HEK293 (cell line): ENCODE data around the gene DUSP22.

Source experiments
- CTCF ChIP-seq: fragments of 450-650 bp; formaldehyde crosslinking; IDR thresholded peaks from 2 replicates; pipeline ENCODE4 v1.5.1; 2016; ENCODE audit warnings: missing biosample characterization, missing genetic modification characterization
- TCF7L2 ChIP-seq: IDR thresholded peaks from 2 replicates; pipeline ENCODE4 v1.6.1; 2011; ENCODE audit warnings: low read depth, mild to moderate bottlenecking, inconsistent platforms, low read length, moderate library complexity, borderline replicate concordance
- ZNF221 ChIP-seq: fragments of 450-650 bp; formaldehyde crosslinking; IDR thresholded peaks from 2 replicates; pipeline ENCODE4 v1.5.1; 2017; ENCODE audit warnings: missing biosample characterization, missing genetic modification characterization, borderline replicate concordance
- ZNF274 ChIP-seq, 2 experiments: fragments of 200-500 bp in 1 of 2; fragments of 450-650 bp in 1 of 2; sonication (Bioruptor generic) in 1 of 2; formaldehyde crosslinking in 1 of 2; IDR thresholded peaks; 2 replicates each; pipeline versions ENCODE4 v1.5.1 to v1.6.1; 2014 to 2016; ENCODE audit warnings: borderline replicate concordance in 1 of 2, inconsistent platforms in 1 of 2, low read length in 1 of 2, missing biosample characterization in 1 of 2, missing genetic modification characterization in 1 of 2
- ZNF544 ChIP-seq: fragments of 450-650 bp; formaldehyde crosslinking; IDR thresholded peaks from 2 replicates; pipeline ENCODE4 v1.5.0; 2017; ENCODE audit warnings: missing biosample characterization, missing genetic modification characterization
- ZNF629 ChIP-seq: fragments of 450-650 bp; formaldehyde crosslinking; IDR thresholded peaks from 2 replicates; pipeline ENCODE4 v1.5.1; 2017; ENCODE audit warnings: missing biosample characterization, missing genetic modification characterization
- ZNF792 ChIP-seq: fragments of 450-650 bp; formaldehyde crosslinking; IDR thresholded peaks from 2 replicates; pipeline ENCODE4 v1.5.1; 2016; ENCODE audit warnings: missing biosample characterization, missing genetic modification characterization
- ZSCAN5A ChIP-seq: fragments of 450-650 bp; formaldehyde crosslinking; IDR thresholded peaks from 2 replicates; pipeline ENCODE4 v1.5.1; 2016; ENCODE audit warnings: missing biosample characterization, missing genetic modification characterization

GRCh38 chr6:321536-322258 lies 29.4 kb downstream of the DUSP22 start:
- TF ChIP-seq ZNF629, result no peak
- TF ChIP-seq CTCF (tag by site-specific recombination), result no peak
- TF ChIP-seq ZNF221 (tag by site-specific recombination), result no peak
- no peak for TF ChIP-seq ZNF274 (IDR thresholded peaks at IDR 0.05; ENCODE audit: low read length)
- no peak for TF ChIP-seq ZNF274 (tag by site-specific recombination; IDR thresholded peaks at IDR 0.05; ENCODE audit: borderline replicate concordance)
- no peak for TF ChIP-seq TCF7L2
- no peak for TF ChIP-seq ZNF544 (tag by site-specific recombination)
- TF ChIP-seq ZSCAN5A, result no peak
- TF ChIP-seq ZNF792 (tag by site-specific recombination), result no peak
